K562 (cell line): ENCODE data around the gene CNRIP1. TPM values are rescaled to one million over a fixed set of nuclear protein-coding genes. Genes with fewer than 3 reads are reported as not detected.

Experiments used
- BDP1 ChIP-seq: IDR thresholded peaks from 3 replicates; pipeline ENCODE4 v1.6.1; 2011; ENCODE audit not compliant: insufficient read length, insufficient read depth
- JUNB ChIP-seq: fragments of 450-650 bp; formaldehyde crosslinking; conservative IDR thresholded peaks from 2 replicates; pipeline ENCODE4 v1.4.0; 2020; ENCODE audit warnings: mild to moderate bottlenecking
- TEAD4 ChIP-seq, 2 experiments: sonication (generic) in 1 of 2; formaldehyde crosslinking in 1 of 2; IDR thresholded peaks; 2 replicates each; pipeline versions ENCODE4 v1.6.1 to v1.8.0; 2012 to 2022; ENCODE audit warnings: borderline replicate concordance in 1 of 2, inconsistent platforms in 1 of 2, low read length in 1 of 2, mild to moderate bottlenecking in 1 of 2, missing genetic modification reagents in 1 of 2
- ZEB2 ChIP-seq: fragments of 450-650 bp; IDR thresholded peaks from 2 replicates; pipeline ENCODE4 v1.6.1; 2016
- polyA plus RNA-seq, 8 experiments: library from polyadenylated mRNA; depleted of rRNA in 4 of 8; stranded (reverse) in 5 of 8; unstranded in 3 of 8; fragments of >200 nt; fragmentation: Nextera tagmentation in 2 of 8; fragmentation: Illumina TruSeq in 1 of 8; extraction: Ambion mirVana in 2 of 8; extraction: Trizol in 1 of 8; gene quantifications; 2 replicates each; pipeline versions ENCODE4 v1.2.1 to v1.2.3, GENCODE V29; 2011 to 2014; ENCODE audit warnings: inconsistent platforms in 1 of 8, missing spikeins in 1 of 8
- total RNA-seq, 7 experiments: library from RNA; depleted of rRNA in 6 of 7; stranded (reverse); fragments of >200 nt in 6 of 7; fragmentation: Illumina TruSeq in 2 of 7; extraction: Trizol in 2 of 7; gene quantifications; 2 replicates each; pipeline versions ENCODE4 v1.2.1 to v1.2.3, GENCODE V29; 2011 to 2021; ENCODE audit warnings: low replicate concordance in 1 of 7
- TF ChIP-seq, protein P1 (sequence below): fragments of 450-650 bp; formaldehyde crosslinking; IDR thresholded peaks from 2 replicates; pipeline ENCODE4 v1.4.0; 2020; ENCODE audit warnings: mild to moderate bottlenecking, mixed read lengths
- TF ChIP-seq, protein P2 (sequence below): fragments of 250-450 bp; sonication (Bioruptor Pico); IDR thresholded peaks from 2 replicates; pipeline ENCODE4 v1.5.0; 2021
- TF ChIP-seq, protein P3 (sequence below): fragments of 450-650 bp; IDR thresholded peaks from 2 replicates; pipeline ENCODE4 v1.7.0; 2016; ENCODE audit warnings: borderline replicate concordance

The CNRIP1 gene
- total and polyA plus RNA-seq, 9 of the 15 experiments (the other 6 are each of a cell fraction or from before 2014, with no cell fraction given), result 0.59 to 2.1 (median 1.5) TPM

DNA sequence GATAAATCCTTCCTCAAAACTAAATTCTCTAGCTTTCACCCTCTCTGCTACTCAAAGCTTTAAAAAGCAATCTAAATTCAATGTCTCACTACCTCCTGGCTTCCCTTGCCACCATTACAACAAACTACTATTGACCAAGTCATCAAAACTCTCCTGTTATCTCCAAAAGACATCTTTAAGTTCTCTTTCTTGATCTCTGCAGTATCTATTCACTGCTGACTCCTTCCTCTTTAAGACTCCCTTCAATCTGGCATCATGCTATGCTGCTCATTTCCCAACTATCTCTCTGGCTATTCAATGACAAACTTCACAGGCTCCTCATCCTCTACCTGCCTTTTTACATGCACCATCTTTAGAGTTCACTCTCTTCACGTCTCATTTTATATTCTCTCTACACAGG, 73.4 kb downstream of the CNRIP1 start (continued):
- TF ChIP-seq, protein P1, sequence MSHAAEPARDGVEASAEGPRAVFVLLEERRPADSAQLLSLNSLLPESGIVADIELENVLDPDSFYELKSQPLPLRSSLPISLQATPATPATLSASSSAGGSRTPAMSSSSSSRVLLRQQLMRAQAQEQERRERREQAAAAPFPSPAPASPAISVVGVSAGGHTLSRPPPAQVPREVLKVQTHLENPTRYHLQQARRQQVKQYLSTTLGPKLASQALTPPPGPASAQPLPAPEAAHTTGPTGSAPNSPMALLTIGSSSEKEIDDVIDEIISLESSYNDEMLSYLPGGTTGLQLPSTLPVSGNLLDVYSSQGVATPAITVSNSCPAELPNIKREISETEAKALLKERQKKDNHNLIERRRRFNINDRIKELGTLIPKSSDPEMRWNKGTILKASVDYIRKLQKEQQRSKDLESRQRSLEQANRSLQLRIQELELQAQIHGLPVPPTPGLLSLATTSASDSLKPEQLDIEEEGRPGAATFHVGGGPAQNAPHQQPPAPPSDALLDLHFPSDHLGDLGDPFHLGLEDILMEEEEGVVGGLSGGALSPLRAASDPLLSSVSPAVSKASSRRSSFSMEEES (CRISPR knock-in tag), result no peak
- TF ChIP-seq JUNB (CRISPR knock-in tag) (no peak), TEAD4 (IDR thresholded peaks at IDR 0.05; ENCODE audit: low read length) (no peak), TEAD4 (CRISPR knock-in tag; IDR thresholded peaks at IDR 0.05; ENCODE audit: borderline replicate concordance) (no peak), ZEB2 (no peak), BDP1 (no peak)
- TF ChIP-seq, protein P2, sequence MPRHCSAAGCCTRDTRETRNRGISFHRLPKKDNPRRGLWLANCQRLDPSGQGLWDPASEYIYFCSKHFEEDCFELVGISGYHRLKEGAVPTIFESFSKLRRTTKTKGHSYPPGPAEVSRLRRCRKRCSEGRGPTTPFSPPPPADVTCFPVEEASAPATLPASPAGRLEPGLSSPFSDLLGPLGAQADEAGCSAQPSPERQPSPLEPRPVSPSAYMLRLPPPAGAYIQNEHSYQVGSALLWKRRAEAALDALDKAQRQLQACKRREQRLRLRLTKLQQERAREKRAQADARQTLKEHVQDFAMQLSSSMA (CRISPR knock-in tag), result no peak
- TF ChIP-seq, protein P3, sequence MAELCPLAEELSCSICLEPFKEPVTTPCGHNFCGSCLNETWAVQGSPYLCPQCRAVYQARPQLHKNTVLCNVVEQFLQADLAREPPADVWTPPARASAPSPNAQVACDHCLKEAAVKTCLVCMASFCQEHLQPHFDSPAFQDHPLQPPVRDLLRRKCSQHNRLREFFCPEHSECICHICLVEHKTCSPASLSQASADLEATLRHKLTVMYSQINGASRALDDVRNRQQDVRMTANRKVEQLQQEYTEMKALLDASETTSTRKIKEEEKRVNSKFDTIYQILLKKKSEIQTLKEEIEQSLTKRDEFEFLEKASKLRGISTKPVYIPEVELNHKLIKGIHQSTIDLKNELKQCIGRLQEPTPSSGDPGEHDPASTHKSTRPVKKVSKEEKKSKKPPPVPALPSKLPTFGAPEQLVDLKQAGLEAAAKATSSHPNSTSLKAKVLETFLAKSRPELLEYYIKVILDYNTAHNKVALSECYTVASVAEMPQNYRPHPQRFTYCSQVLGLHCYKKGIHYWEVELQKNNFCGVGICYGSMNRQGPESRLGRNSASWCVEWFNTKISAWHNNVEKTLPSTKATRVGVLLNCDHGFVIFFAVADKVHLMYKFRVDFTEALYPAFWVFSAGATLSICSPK, result no peak
